ENCODE results near the gene CHD6.

The CHD6 gene

DNA sequence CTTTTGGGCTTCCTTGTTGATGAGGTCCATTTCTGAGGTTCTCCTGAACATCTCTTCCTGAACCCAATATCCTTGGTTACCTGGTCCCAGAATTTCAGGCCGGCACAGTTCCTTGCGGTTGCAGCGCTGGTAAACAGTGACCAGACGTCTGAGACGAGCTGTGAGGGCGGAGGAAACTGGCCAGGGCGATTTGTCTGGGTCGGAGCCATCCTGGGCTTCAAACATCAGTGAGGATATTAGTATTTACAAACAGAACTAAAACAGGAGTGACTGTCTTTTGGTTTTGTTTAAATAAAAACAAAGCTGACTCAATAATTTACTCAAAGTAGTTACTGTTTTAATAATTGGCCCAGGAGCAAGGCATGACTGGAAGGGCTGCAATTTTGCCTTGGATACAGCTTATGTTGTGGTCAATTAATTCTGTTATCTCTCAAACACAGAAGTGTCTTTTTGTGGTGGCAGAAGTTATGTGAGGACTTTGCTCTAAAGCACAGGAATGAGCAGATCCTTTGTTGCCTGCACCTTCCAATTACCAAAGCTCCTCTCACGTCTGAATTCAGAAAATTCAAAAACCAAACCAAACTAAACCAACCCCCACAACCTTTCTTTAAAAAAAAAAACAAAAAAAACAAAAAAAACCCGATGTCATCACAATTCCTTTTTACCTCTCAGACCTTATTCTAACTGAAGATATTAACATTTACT, 192.8 kb downstream of the CHD6 start:
- peak; percentile 30 for DNase-seq (ENCODE audit: low spot score)

DNA sequence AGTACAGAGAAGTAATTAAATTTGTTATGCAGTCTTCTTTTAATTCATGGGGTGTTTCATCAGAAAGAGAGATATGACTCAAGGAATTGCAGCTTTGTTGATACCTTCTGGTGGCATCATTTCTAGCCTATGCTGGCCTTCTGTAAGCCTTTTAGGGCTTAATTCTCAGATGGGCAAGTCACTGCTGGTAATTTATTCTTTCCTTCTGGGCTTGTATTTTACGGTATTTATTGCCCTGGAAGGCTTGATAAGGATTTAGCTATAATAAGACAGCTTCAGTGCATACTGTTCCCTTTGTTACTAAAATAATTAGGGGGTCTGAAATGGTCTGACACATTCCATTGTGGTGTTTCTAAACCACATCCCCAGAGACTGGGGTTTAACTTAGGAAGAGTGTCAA, 193.6 kb downstream of the CHD6 start:
- DNase-seq (ENCODE audit: low spot score), result no peak

DNA sequence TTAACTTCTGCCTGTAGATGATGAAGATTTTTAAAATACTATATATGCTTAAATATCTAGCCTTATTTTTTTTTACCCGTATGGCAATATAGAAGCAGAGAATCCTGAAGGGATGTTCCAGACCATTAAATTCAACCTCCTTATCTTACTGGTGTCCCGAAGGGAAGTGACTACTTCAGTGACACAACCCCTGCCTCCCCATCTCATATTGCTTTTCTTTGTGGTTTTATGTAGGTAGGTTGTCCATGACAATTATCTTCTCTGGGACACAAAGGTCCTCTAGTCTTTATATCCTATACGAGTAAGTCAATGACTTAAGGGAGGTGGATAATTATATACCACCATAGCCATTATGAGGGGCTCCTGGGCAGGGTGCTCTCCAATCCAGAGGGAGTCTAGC, 194.2 kb downstream of the CHD6 start:
- DNase-seq (ENCODE audit: low spot score), result no peak

- no peak for DNase-seq (ENCODE audit: low spot score)
These were observed 195.2 kb downstream of the CHD6 start for GRCh38 chr20:41422953-41423352.

DNA sequence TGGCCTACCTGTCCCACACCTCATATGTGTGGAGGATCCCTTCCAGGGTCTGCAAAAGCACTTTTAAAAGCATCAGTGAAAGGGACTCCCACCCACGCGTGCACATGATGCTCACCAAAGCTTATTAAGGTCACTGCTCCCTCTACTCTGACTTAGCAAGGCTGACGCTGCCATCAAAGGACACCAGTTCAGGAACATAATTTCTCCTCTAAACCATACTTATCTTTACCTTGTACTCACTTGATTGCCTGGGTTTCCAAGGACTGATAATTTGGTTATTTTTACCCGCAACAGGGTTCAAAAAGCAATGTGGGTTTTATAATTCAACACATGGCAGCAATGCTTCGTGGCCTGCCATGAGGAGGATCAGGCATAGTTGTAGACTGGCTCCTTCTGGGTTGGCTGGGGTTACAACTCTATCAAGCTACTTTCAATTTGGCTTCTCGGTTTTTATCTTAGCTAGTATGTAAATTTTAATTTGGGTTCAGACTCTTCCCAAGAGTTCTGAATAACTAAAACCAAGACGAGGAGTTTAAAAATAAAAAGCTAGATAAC, 199.4 kb downstream of the CHD6 start:
- DNase-seq (ENCODE audit: low spot score), result no peak

DNA sequence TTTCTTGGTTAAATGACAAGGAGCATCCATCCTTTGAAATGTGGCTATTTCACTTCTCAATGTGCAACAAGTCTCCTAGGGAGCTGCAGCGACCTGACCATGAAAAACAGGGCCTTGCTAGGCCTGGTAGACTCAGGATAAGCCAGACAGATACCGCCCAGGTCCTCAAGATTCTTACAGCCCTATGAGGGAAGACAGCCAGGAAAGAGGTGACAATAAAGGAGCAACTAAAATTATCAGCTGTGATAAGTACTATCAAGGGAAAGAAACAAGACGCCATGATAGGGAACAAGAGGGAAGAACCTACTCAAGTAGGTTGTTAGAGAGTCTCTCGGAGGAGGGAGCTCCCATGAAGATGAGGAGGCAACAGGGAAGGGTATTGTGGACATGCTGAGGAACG, 200.1 kb downstream of the CHD6 start:
- DNase-seq (ENCODE audit: low spot score), result no peak

- no peak for DNase-seq (ENCODE audit: low spot score)
These were observed 203.0 kb downstream of the CHD6 start for GRCh38 chr20:41415191-41415590.

DNA sequence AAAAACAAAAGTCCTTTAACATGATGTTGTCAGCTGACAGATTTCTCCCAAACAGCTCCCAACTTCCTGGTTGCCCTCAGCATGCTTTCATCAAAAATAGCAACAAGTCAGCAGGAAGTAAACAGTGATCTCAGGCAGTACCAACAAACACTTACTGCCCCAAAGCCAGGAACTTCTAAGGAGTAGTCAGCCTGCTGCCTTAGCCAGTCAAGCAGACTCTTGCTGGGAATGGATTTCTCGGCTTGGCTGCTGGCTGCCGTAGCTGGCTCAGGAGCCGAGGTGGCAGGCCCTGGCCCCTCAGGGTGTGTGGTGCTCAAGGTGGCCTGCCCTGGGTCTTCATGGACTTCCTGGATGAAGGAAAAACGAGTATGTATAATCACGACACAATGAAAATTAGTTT, 205.0 kb downstream of the CHD6 start:
- no peak for DNase-seq (ENCODE audit: low spot score)

GRCh38 chr20:41412324-41413120, 205.7 kb downstream of the CHD6 start:
- DNase-seq (ENCODE audit: low spot score), result no peak

DNA sequence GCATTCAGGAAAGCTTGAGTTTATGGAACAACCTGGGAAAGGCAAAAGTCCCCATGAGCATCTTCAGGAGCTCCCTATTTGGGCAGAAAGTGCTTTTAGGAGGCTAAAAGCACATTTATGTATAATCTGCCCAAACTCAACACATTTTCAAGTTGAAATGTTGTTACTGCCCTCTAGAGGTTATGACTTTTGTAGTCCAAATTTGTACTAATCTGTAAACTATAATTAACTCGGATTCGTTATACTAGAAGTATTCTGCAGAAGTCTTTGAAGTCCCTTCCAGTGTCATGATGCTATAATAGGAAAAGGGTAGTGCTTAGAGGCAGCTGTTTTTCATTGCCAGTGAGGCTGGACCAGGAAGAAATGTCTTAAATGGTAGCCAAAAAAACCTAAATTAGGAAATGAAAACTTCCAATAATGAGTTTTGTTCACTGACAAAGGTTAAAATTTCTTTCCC, 206.8 kb downstream of the CHD6 start:
- peak; percentile 62 for DNase-seq (ENCODE audit: low spot score)

DNA sequence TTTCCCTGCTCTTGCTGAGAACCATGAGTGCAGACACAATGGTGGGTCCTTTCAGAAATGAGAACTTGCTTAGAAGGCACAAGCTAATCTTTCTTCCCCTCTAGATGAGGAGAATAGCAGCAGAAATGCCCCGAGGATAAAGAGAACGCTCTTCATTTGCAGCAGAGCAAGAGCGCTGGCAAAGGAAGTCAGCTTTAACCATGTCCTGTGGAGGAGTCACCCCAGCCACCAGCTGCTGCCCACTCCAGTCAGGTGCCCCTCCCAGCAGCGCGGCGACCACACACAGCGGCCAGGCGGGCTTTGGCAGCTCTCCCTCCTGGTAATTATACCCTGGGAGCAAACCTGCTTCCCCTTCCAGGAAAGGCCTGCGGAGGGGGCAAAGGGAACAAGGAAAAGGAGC, 209.2 kb downstream of the CHD6 start:
- no peak for DNase-seq (ENCODE audit: low spot score)

GRCh38 chr20:41408156-41408794, 209.9 kb downstream of the CHD6 start:
- no peak for DNase-seq (ENCODE audit: low spot score)

GRCh38 chr20:41407607-41408006, 210.6 kb downstream of the CHD6 start:
- DNase-seq (ENCODE audit: low spot score), result no peak

GRCh38 chr20:41406896-41407444, 211.2 kb downstream of the CHD6 start:
- no peak for DNase-seq (ENCODE audit: low spot score)

- DNase-seq (ENCODE audit: low spot score), result no peak
These were observed 211.8 kb downstream of the CHD6 start for GRCh38 chr20:41406353-41406752.

DNA sequence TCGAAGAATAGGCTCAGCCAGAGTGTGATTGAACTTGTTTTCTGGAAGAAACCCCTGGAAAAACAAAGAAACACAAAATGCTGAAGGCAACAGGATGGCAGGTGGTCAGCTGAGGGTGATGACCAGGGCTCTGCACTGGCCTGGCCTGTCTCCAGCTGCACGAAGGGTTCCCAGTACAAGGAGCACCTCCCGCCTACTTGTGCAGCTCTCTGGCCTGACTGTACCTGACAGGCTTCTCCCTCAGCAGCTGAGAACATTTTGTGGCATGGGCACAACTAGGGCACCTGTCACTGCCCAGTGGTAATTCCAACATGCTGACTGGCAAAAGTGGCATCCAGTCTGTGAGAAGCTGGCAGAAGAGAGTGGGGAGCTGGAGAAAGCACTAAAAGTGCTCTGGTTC, 212.7 kb downstream of the CHD6 start:
- DNase-seq (ENCODE audit: low spot score), result no peak

GRCh38 chr20:41403604-41404003, 214.6 kb downstream of the CHD6 start:
- DNase-seq (ENCODE audit: low spot score), result no peak

- no peak for DNase-seq (ENCODE audit: low spot score)
These were observed 219.8 kb downstream of the CHD6 start for GRCh38 chr20:41398408-41398807.

GRCh38 chr20:41395667-41396664, 222.2 kb downstream of the CHD6 start:
- DNase-seq (ENCODE audit: low spot score), result no peak

- no peak for DNase-seq (ENCODE audit: low spot score)
These were observed 223.1 kb downstream of the CHD6 start for GRCh38 chr20:41394931-41395666.
